SK-N-SH treated with all-trans-retinoic acid at 6 μM for 48 hours (cell line): ENCODE measurements around the gene IP6K2.

Experiments
- ATAC-seq: fragments of 200-7000 bp; cut with Tn5 transposase; 3 replicates; pipeline ENCODE4 v1.9.1; 2020; ENCODE audit warnings: mild to moderate bottlenecking, moderate library complexity
- ARNTL ChIP-seq: fragments of 450-650 bp; formaldehyde crosslinking; IDR thresholded peaks from 2 replicates; pipeline ENCODE4 v1.5.0; 2020; ENCODE audit warnings: low read depth, mild to moderate bottlenecking, moderate library complexity, borderline replicate concordance
- BACH2 ChIP-seq: fragments of 250-450 bp; sonication (Bioruptor Pico); IDR thresholded peaks from 2 replicates; pipeline ENCODE4 v1.9.0; 2021; ENCODE audit warnings: mild to moderate bottlenecking, borderline replicate concordance
- ESRRG ChIP-seq: fragments of 250-450 bp; sonication (Bioruptor Pico); IDR thresholded peaks from 2 replicates; pipeline ENCODE4 v1.6.1; 2021; ENCODE audit warnings: mild to moderate bottlenecking
- ISL1 ChIP-seq: fragments of 250-450 bp; sonication (Bioruptor Pico); IDR thresholded peaks from 2 replicates; pipeline ENCODE4 v2.1.2; 2022; ENCODE audit warnings: mild to moderate bottlenecking, moderate library complexity
- PPARA ChIP-seq: fragments of 250-450 bp; sonication (Bioruptor Pico); IDR thresholded peaks from 2 replicates; pipeline ENCODE4 v1.5.0; 2020; ENCODE audit warnings: mild to moderate bottlenecking, borderline replicate concordance
- RARB ChIP-seq: fragments of 250-450 bp; sonication (Bioruptor Pico); IDR thresholded peaks from 2 replicates; pipeline ENCODE4 v1.8.0; 2021; ENCODE audit warnings: mild to moderate bottlenecking, moderate library complexity
- SNAI2 ChIP-seq: fragments of 250-450 bp; sonication (Bioruptor Pico); IDR thresholded peaks from 2 replicates; pipeline ENCODE4 v1.5.0; 2020; ENCODE audit warnings: mild to moderate bottlenecking, moderate library complexity
- TCF4 ChIP-seq: fragments of 250-450 bp; sonication (Bioruptor Pico); IDR thresholded peaks from 2 replicates; pipeline ENCODE4 v1.8.0; 2021; ENCODE audit warnings: mild to moderate bottlenecking, moderate library complexity, borderline replicate concordance
- TOX ChIP-seq: fragments of 250-450 bp; sonication (Bioruptor Pico); IDR thresholded peaks from 2 replicates; pipeline ENCODE4 v1.8.0; 2021; ENCODE audit warnings: mild to moderate bottlenecking, moderate library complexity, borderline replicate concordance
- ZC3H10 ChIP-seq: fragments of 250-450 bp; sonication (Bioruptor Pico); IDR thresholded peaks from 2 replicates; pipeline ENCODE4 v1.5.1; 2021; ENCODE audit warnings: mild to moderate bottlenecking, moderate library complexity
- ZFP3 ChIP-seq: fragments of 250-450 bp; sonication (Bioruptor Pico); IDR thresholded peaks from 2 replicates; pipeline ENCODE4 v1.5.0; 2020; ENCODE audit warnings: mild to moderate bottlenecking, moderate library complexity
- ZFP30 ChIP-seq: fragments of 450-650 bp; formaldehyde crosslinking; IDR thresholded peaks from 2 replicates; pipeline ENCODE4 v1.5.0; 2022; ENCODE audit warnings: mild to moderate bottlenecking, moderate library complexity
- ZNF565 ChIP-seq: fragments of 450-650 bp; formaldehyde crosslinking; conservative IDR thresholded peaks from 2 replicates; pipeline ENCODE4 v1.5.0; 2020; ENCODE audit warnings: low read depth, mild to moderate bottlenecking, moderate library complexity
- ZNF70 ChIP-seq: fragments of 450-650 bp; formaldehyde crosslinking; IDR thresholded peaks from 2 replicates; pipeline ENCODE4 v1.5.0; 2020; ENCODE audit warnings: mild to moderate bottlenecking, moderate library complexity
- TF ChIP-seq, protein P1 (sequence below): fragments of 250-450 bp; sonication (Bioruptor Pico); IDR thresholded peaks from 2 replicates; pipeline ENCODE4 v1.8.0; 2020; ENCODE audit warnings: mild to moderate bottlenecking, moderate library complexity, borderline replicate concordance
- TF ChIP-seq, protein P2 (sequence below): fragments of 250-450 bp; sonication (Bioruptor Pico); IDR thresholded peaks from 2 replicates; pipeline ENCODE4 v1.8.0; 2021; ENCODE audit warnings: low read depth, mild to moderate bottlenecking, moderate library complexity, borderline replicate concordance
- TF ChIP-seq, protein P3 (sequence below): fragments of 250-450 bp; sonication (Bioruptor Pico); IDR thresholded peaks from 2 replicates; pipeline ENCODE4 v1.5.1; 2020; ENCODE audit warnings: low read depth, mild to moderate bottlenecking, moderate library complexity
- TF ChIP-seq, protein P4 (sequence below): fragments of 250-450 bp; sonication (Bioruptor Pico); IDR thresholded peaks from 2 replicates; pipeline ENCODE4 v1.5.1; 2021; ENCODE audit warnings: mild to moderate bottlenecking, moderate library complexity
- TF ChIP-seq, protein P5 (sequence below): fragments of 250-450 bp; sonication (Bioruptor Pico); IDR thresholded peaks from 2 replicates; pipeline ENCODE4 v1.5.0; 2020; ENCODE audit warnings: mild to moderate bottlenecking, moderate library complexity

IP6K2 gene

DNA sequence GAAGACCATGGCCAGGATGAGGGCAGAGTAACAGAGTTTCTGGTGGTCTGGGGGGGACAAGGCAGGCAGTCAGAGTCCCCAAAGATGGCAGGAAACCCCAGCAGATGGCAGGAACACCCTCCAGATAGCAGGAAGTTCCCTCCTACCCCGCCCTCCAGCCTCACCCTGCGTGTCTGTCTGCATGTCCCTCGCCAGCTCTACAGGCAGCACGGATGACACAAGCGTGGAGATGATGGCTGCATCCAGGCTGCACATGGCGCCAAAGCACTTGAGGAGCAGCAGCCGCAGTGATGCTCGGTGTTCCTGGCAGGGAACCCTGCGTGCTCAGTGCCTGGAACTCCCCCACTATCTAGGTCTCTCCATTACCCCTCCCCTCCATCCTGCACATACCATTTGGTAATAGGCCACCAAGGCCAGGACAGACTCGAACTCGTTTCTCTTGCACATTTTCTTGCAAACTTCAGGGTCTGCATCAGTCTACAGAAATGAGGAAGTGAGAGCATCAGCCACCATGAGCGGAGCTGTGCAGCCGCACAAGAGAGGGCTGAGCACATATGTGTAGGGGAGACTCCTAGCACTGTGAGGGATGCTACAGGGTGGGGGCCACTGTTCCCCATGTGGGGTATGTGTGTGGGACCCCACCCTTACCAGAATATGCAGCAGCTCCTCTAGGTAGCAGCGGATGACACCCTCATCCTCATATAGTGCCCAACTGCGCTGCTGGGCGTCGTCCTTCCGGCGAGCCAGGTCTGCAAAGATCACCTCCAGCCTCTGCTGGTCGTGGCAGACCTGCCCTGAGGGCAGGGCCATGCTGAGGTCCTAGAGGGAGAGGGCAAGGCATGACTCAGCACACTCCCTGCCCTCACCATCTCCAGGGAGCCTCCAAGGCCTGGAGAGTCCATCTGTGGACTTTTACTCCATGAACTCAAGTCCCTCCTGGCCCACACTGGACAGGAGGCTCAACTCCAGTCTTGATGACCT, 37.3 kb downstream of the IP6K2 start:
- TF ChIP-seq ZNF70 = no peak
- TF ChIP-seq PPARA (CRISPR knock-in tag) = no peak
- no peak for TF ChIP-seq ZNF565 (CRISPR knock-in tag)
- TF ChIP-seq, protein P1, sequence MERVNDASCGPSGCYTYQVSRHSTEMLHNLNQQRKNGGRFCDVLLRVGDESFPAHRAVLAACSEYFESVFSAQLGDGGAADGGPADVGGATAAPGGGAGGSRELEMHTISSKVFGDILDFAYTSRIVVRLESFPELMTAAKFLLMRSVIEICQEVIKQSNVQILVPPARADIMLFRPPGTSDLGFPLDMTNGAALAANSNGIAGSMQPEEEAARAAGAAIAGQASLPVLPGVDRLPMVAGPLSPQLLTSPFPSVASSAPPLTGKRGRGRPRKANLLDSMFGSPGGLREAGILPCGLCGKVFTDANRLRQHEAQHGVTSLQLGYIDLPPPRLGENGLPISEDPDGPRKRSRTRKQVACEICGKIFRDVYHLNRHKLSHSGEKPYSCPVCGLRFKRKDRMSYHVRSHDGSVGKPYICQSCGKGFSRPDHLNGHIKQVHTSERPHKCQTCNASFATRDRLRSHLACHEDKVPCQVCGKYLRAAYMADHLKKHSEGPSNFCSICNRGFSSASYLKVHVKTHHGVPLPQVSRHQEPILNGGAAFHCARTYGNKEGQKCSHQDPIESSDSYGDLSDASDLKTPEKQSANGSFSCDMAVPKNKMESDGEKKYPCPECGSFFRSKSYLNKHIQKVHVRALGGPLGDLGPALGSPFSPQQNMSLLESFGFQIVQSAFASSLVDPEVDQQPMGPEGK (CRISPR knock-in tag) = no peak
- no peak for TF ChIP-seq ISL1
- TF ChIP-seq, protein P2, sequence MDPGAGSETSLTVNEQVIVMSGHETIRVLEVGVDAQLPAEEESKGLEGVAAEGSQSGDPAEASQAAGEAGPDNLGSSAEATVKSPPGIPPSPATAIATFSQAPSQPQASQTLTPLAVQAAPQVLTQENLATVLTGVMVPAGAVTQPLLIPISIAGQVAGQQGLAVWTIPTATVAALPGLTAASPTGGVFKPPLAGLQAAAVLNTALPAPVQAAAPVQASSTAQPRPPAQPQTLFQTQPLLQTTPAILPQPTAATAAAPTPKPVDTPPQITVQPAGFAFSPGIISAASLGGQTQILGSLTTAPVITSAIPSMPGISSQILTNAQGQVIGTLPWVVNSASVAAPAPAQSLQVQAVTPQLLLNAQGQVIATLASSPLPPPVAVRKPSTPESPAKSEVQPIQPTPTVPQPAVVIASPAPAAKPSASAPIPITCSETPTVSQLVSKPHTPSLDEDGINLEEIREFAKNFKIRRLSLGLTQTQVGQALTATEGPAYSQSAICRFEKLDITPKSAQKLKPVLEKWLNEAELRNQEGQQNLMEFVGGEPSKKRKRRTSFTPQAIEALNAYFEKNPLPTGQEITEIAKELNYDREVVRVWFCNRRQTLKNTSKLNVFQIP = no peak
- no peak for TF ChIP-seq RARB (CRISPR knock-in tag)
- TF ChIP-seq ZFP3 (CRISPR knock-in tag) = no peak
- TF ChIP-seq TCF4 (CRISPR knock-in tag) = no peak
- no peak for ATAC-seq

DNA sequence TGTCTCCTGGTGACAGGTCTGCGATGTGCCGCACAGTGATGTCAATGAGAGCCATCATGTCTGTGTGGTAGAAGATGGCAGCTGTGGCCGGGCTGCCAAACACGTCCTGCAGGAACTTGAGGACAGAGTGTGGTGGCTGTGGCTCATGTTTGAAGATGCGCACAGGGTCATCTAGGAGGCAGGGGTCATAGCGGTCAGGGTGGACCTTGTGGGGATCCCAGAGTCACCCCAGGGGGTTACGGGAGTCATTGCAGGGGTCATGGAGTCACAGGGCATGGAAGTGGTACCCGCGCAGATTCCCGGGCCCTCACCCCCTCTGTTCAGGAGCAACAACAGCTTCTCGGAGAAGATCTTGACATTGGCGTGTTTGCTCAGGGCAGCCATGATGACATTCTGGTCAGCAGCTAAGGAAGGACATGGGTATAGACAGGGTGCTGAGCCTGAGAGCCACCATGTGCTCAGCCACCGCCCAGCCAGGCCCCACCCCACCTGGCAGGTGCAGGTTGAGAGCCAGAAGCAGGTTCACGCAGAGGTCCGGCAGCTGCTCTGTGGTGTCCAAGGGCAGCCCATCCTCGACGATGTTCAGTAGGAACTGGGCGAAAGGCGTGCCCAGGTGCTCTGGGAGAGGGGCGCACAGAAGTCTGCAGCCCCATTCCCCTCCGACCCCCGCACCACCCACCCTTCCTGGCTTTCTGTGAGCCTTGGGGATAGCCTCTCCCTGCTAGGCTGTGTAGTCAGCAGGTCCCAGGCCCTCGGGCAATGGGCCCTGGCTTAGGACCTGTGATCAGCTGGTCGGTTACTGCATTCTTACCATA, 38.2 kb downstream of the IP6K2 start:
- TF ChIP-seq TOX (CRISPR knock-in tag) (no peak), ARNTL (CRISPR knock-in tag) (no peak), ESRRG (CRISPR knock-in tag) (no peak), PPARA (CRISPR knock-in tag) (no peak), ZC3H10 (no peak)
- TF ChIP-seq, protein P3, sequence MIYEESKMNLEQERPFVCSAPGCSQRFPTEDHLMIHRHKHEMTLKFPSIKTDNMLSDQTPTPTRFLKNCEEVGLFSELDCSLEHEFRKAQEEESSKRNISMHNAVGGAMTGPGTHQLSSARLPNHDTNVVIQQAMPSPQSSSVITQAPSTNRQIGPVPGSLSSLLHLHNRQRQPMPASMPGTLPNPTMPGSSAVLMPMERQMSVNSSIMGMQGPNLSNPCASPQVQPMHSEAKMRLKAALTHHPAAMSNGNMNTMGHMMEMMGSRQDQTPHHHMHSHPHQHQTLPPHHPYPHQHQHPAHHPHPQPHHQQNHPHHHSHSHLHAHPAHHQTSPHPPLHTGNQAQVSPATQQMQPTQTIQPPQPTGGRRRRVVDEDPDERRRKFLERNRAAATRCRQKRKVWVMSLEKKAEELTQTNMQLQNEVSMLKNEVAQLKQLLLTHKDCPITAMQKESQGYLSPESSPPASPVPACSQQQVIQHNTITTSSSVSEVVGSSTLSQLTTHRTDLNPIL (CRISPR knock-in tag) = no peak
- TF ChIP-seq, protein P1 (CRISPR knock-in tag) = no peak
- TF ChIP-seq, all 23 proteins: peak for 0
- no peak for ATAC-seq

DNA sequence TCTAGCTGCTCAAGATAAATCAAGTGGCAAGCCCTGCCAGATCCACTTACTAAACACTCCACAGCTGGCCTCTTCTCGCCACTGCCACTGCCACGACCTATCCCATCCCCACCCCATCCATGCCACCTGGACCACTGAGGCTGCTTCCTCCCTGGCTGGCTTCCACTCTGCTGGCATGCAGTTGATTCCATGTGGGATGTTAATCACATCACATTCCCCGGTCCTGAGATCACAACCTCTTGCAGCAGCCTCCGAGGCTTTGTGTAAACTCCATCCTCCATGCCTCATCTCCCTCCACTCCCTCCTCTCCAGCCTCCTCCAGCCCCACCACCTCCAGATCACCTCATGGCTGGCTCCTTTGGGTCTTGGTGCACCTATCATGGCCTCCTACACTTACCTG, 39.0 kb downstream of the IP6K2 start:
- peak; percentile 57 for ATAC-seq
- TF ChIP-seq, protein P1 (CRISPR knock-in tag) = no peak
- TF ChIP-seq, protein P4, sequence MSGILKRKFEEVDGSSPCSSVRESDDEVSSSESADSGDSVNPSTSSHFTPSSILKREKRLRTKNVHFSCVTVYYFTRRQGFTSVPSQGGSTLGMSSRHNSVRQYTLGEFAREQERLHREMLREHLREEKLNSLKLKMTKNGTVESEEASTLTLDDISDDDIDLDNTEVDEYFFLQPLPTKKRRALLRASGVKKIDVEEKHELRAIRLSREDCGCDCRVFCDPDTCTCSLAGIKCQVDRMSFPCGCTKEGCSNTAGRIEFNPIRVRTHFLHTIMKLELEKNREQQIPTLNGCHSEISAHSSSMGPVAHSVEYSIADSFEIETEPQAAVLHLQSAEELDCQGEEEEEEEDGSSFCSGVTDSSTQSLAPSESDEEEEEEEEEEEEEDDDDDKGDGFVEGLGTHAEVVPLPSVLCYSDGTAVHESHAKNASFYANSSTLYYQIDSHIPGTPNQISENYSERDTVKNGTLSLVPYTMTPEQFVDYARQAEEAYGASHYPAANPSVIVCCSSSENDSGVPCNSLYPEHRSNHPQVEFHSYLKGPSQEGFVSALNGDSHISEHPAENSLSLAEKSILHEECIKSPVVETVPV (CRISPR knock-in tag) = no peak
- TF ChIP-seq ISL1 (no peak), ZFP30 (CRISPR knock-in tag) (no peak), BACH2 (CRISPR knock-in tag) (no peak), RARB (CRISPR knock-in tag) (no peak), ZC3H10 (no peak), PPARA (CRISPR knock-in tag) (no peak), ZNF565 (CRISPR knock-in tag) (no peak), ZFP3 (CRISPR knock-in tag) (no peak), TCF4 (CRISPR knock-in tag) (no peak), SNAI2 (CRISPR knock-in tag) (no peak), TOX (CRISPR knock-in tag) (no peak)
- TF ChIP-seq, protein P5, sequence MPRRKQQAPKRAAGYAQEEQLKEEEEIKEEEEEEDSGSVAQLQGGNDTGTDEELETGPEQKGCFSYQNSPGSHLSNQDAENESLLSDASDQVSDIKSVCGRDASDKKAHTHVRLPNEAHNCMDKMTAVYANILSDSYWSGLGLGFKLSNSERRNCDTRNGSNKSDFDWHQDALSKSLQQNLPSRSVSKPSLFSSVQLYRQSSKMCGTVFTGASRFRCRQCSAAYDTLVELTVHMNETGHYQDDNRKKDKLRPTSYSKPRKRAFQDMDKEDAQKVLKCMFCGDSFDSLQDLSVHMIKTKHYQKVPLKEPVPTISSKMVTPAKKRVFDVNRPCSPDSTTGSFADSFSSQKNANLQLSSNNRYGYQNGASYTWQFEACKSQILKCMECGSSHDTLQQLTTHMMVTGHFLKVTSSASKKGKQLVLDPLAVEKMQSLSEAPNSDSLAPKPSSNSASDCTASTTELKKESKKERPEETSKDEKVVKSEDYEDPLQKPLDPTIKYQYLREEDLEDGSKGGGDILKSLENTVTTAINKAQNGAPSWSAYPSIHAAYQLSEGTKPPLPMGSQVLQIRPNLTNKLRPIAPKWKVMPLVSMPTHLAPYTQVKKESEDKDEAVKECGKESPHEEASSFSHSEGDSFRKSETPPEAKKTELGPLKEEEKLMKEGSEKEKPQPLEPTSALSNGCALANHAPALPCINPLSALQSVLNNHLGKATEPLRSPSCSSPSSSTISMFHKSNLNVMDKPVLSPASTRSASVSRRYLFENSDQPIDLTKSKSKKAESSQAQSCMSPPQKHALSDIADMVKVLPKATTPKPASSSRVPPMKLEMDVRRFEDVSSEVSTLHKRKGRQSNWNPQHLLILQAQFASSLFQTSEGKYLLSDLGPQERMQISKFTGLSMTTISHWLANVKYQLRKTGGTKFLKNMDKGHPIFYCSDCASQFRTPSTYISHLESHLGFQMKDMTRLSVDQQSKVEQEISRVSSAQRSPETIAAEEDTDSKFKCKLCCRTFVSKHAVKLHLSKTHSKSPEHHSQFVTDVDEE (CRISPR knock-in tag) = no peak
- TF ChIP-seq, protein P3 (CRISPR knock-in tag) = no peak
